GM12878 (cell line): ENCODE measurements around the gene PLA2G3. TPM values are rescaled to one million over a fixed set of nuclear protein-coding genes. Genes with fewer than 3 reads are reported as not detected.

Experiments
- ATAC-seq: fragments of 200-7000 bp; cut with Tn5 transposase; 3 replicates; pipeline ENCODE4 v1.9.1; 2020; ENCODE audit warnings: mild to moderate bottlenecking, moderate library complexity
- BruUV-seq: library from RNA; stranded (reverse); fragments of 400-500 nt; replicated peaks from 2 replicates; lab custom pipeline; 2021; lab: Mats Ljungman, UMichigan
- CTCF ChIA-PET: fragments of 300-600 bp; sonication (Branson Sonifier 250); formaldehyde crosslinking; extraction: SDS; loops from one replicate; lab custom pipeline; 2021; ENCODE audit warnings: inconsistent platforms; lab: Yijun Ruan, JAX
- POLR2A ChIA-PET: fragments of 350-600 bp; formaldehyde crosslinking; extraction: SDS; loops from one replicate; lab custom pipeline; 2021; ENCODE audit warnings: inconsistent platforms; lab: Charles Lee
- RAD21 ChIA-PET: fragments of 300-600 bp; sonication (Branson Sonifier 250); formaldehyde crosslinking; loops from one replicate; lab custom pipeline; 2023; ENCODE audit warnings: antibody characterized with exemption; ENCODE audit not compliant: unreplicated experiment; lab: Charles Lee
- SMC1A ChIA-PET: fragments of 300-600 bp; sonication (Branson Sonifier 250); formaldehyde crosslinking; loops from one replicate; lab custom pipeline; 2023; ENCODE audit not compliant: unreplicated experiment, uncharacterized antibody; lab: Charles Lee
- DNase-seq: peaks from one replicate; pipeline ENCODE4 v3.0.0-alpha.2; 2011; ENCODE audit warnings: low read depth, low spot score
- FAIRE-seq: peaks from 3 replicates; lab custom pipeline; 2011; peaks lifted over from hg19 to GRCh38; lab: Jason Lieb, UNC
- H2AFZ ChIP-seq: 2 replicates; pipeline ENCODE4 v1.6.0; 2011; ENCODE audit warnings: low read depth, low read length, control low read depth; ENCODE audit not compliant: control insufficient read depth
- H3K27ac ChIP-seq: 2 replicates; pipeline ENCODE4 v1.5.1; 2011; ENCODE audit warnings: control low read depth; ENCODE audit not compliant: control insufficient read depth, insufficient read depth
- H3K27me3 ChIP-seq, 2 experiments: replicated peaks in 1 of 2; 2 replicates each; pipeline versions ENCODE4 v1.6.0 to v1.6.1; 2011; ENCODE audit warnings: low read length in 1 of 2; ENCODE audit not compliant: control insufficient read depth in 2 of 2, insufficient read depth in 2 of 2
- H3K36me3 ChIP-seq, 2 experiments: 2 replicates each; pipeline ENCODE4 v1.5.1; 2011; ENCODE audit warnings: low read length in 1 of 2; ENCODE audit not compliant: control insufficient read depth in 2 of 2, insufficient read depth in 2 of 2
- H3K4me1 ChIP-seq: 2 replicates; pipeline ENCODE4 v1.6.1; 2011; ENCODE audit warnings: mild to moderate bottlenecking, low read length, moderate library complexity, mixed read lengths; ENCODE audit not compliant: control insufficient read depth, insufficient read depth
- H3K4me2 ChIP-seq: 2 replicates; pipeline ENCODE4 v1.6.0; 2011; ENCODE audit warnings: control low read depth; ENCODE audit not compliant: control insufficient read depth, insufficient read depth
- H3K4me3 ChIP-seq: fragments of 200-600 bp; sonication (generic); 2 replicates; pipeline ENCODE4 v1.5.1; 2016
- H3K79me2 ChIP-seq: 2 replicates; pipeline ENCODE4 v1.6.0; 2011; ENCODE audit warnings: low read length; ENCODE audit not compliant: control insufficient read depth, insufficient read depth
- H3K9ac ChIP-seq: 2 replicates; pipeline ENCODE4 v1.8.0; 2011; ENCODE audit warnings: low read length, control low read depth, mixed read lengths; ENCODE audit not compliant: control insufficient read depth, insufficient read depth
- H3K9me3 ChIP-seq: replicated peaks from 3 replicates; pipeline ENCODE4 v1.5.1; 2011; ENCODE audit warnings: mild to moderate bottlenecking, low read length; ENCODE audit not compliant: control insufficient read depth, insufficient read depth
- H4K20me1 ChIP-seq: 2 replicates; pipeline ENCODE4 v1.6.0; 2011; ENCODE audit not compliant: control insufficient read depth, insufficient read depth
- ATF2 ChIP-seq: IDR thresholded peaks from 2 replicates; pipeline ENCODE4 v1.6.1; 2012; ENCODE audit warnings: low read length, inconsistent platforms
- CUX1 ChIP-seq: IDR thresholded peaks from 2 replicates; pipeline ENCODE4 v1.6.1; 2012; ENCODE audit warnings: improper control_type of control experiment, low read depth, low read length; ENCODE audit not compliant: insufficient replicate concordance
- GABPA ChIP-seq: IDR thresholded peaks from 2 replicates; pipeline ENCODE4 v1.6.1; 2014; ENCODE audit warnings: antibody characterized with exemption, low read depth, mild to moderate bottlenecking, inconsistent platforms
- PBX3 ChIP-seq: IDR thresholded peaks from 2 replicates; pipeline ENCODE4 v1.6.1; 2011; ENCODE audit warnings: mild to moderate bottlenecking, low read depth, low read length, moderate library complexity; ENCODE audit not compliant: insufficient replicate concordance
- RAD21 ChIP-seq: IDR thresholded peaks from 2 replicates; pipeline ENCODE4 v1.6.1; 2011; ENCODE audit warnings: mild to moderate bottlenecking, low read depth, low read length, moderate library complexity; ENCODE audit not compliant: insufficient read depth
- SMAD1 ChIP-seq: fragments of 450-650 bp; IDR thresholded peaks from 2 replicates; pipeline ENCODE4 v1.6.1; 2018; ENCODE audit warnings: mild to moderate bottlenecking, low read depth; ENCODE audit not compliant: partially characterized antibody
- ZZZ3 ChIP-seq: IDR thresholded peaks from 2 replicates; pipeline ENCODE4 v1.6.1; 2011; ENCODE audit warnings: low read depth; ENCODE audit not compliant: control insufficient read depth, insufficient read length
- WGBS: methylation state at CpG from one replicate; pipeline ENCODE4 v1.1.6; 2016; ENCODE audit warnings: low lambda C conversion rate; ENCODE audit not compliant: insufficient replicate concordance, insufficient coverage; ENCODE audit errors: missing lambda C conversion rate; 5-methylcytosine and 5-hydroxymethylcytosine counted together
- in situ Hi-C: fragments of 300-500 bp; cut with MboI; formaldehyde crosslinking; loops from 9 replicates; pipeline ENCODE4 v1.14.3; 2018; ENCODE audit warnings: mixed read lengths
- intact Hi-C: fragments of 100-400 bp; cut with micrococcal nuclease; formaldehyde crosslinking; loops from one replicate; pipeline ENCODE4 v1.14.2; 2022; ENCODE audit not compliant: unreplicated experiment
- polyA plus RNA-seq, 11 experiments: library from polyadenylated mRNA; depleted of rRNA in 4 of 11; unstranded in 6 of 11; stranded (reverse) in 5 of 11; fragments of >200 nt; fragmentation: Nextera tagmentation in 4 of 11; fragmentation: Illumina TruSeq in 1 of 11; extraction: Ambion mirVana in 4 of 11; extraction: Trizol in 1 of 11; gene quantifications; 1 replicate in 1 of 11; 2 replicates in 10 of 11; pipeline versions ENCODE4 v1.2.1 to v1.2.3, GENCODE V29; 2011 to 2016; ENCODE audit warnings: inconsistent platforms in 2 of 11, missing spikeins in 2 of 11, low read depth in 1 of 11
- total RNA-seq, 4 experiments: library from RNA; depleted of rRNA in 3 of 4; stranded (reverse); fragments of >200 nt in 3 of 4; fragmentation: Illumina TruSeq in 1 of 4; extraction: Trizol in 1 of 4; gene quantifications; 2 replicates each; pipeline versions ENCODE4 v1.2.1 to v1.2.3, GENCODE V29; 2013 to 2021

The PLA2G3 gene
- total and polyA plus RNA-seq, 10 of the 15 experiments (the other 5 are each of a cell fraction or from before 2014, with no cell fraction given), result 0.04 TPM; not detected in 9

GRCh38 chr22:31096657-31097279 lies 43.5 kb downstream of the PLA2G3 start:
- WGBS, result 91% methylated on average over 24 of the region's 27 CpGs
- no TSS peak for BruUV-seq

More at GRCh38 chr22:31096657-31097279, 43.5 kb downstream of the PLA2G3 start:
- Histone ChIP-seq H3K79me2 (no peaks in the 10 kb centered on the region), H3K4me1 (no peaks in the 10 kb centered on the region), H4K20me1 (no peaks in the 10 kb centered on the region), H2AFZ (no peak overlapping the region), H3K9ac (no peak overlapping the region), H3K4me2 (no peak overlapping the region), H3K27me3 (no peaks in the 10 kb centered on the region), H3K9me3 (no peaks in the 10 kb centered on the region), H3K36me3 (peaks cover 0 to 2% of the 10 kb centered on the region in 2 experiments; a peak in 3 of 4 replicates), H3K27ac (no peak overlapping the region), H3K4me3 (no peak overlapping the region)
- CTCF ChIA-PET, result interaction anchor here (1.0 to 1.8 kb wide), 4 partner anchors 8 to 14 kb away, joined by 3 to 5 read pairs (median 4); no protein-coding TSS in a partner anchor
- intact Hi-C loops, result no loop called here
- in situ Hi-C loops, result no loop called here
- SMC1A ChIA-PET, result interaction anchor here (0.7 to 1.9 kb wide), 2 partner anchors 11 to 40 kb away, joined by 3 to 6 read pairs; partner anchors contain the start of gene SELENOM
- FAIRE-seq (no peak), DNase-seq (no peak), ATAC-seq (no peak)
- TF ChIP-seq GABPA (no peak), ATF2 (no peak), PBX3 (no peak), ZZZ3 (no peak), CUX1 (no peak), RAD21 (no peak), SMAD1 (no peak)
- POLR2A ChIA-PET, result interaction anchor here (0.5 kb wide), 1 partner anchor 197 kb away, joined by 7 read pairs; no protein-coding TSS in a partner anchor
- RAD21 ChIA-PET, result interaction anchor here (1.5 kb wide), 1 partner anchor 8 kb away, joined by 5 read pairs; no protein-coding TSS in a partner anchor
